ENCODE data around the gene CIB4. TPM values are rescaled to one million over a fixed set of nuclear protein-coding genes. Genes with fewer than 3 reads are reported as not detected.

Gene CIB4
- total RNA-seq, 1 experiment from 2014 or later: not detected

DNA sequence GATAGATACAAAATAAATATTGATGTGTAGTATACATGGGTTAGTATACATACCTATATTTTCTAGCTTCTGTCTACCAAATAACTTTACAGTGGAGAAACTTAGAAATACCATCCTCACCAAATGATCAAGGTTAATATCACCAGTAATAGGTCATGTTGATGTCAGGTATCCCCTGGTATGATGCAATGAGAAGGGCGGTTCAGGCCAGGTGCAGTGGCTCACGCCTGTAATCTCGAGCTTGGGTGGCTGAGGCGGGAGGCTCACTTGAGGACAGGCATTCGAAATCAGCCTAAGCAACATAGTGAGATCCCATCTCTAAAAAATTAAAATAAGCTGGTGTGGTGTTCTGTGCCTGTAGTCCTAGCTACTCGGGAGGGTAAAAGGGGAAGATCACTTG lies 38.6 kb downstream of the CIB4 start (continued):
- TF ChIP-seq, protein P1, sequence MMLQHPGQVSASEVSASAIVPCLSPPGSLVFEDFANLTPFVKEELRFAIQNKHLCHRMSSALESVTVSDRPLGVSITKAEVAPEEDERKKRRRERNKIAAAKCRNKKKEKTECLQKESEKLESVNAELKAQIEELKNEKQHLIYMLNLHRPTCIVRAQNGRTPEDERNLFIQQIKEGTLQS (CRISPR knock-in tag; conservative IDR thresholded peaks at IDR 0.05): no peak

DNA sequence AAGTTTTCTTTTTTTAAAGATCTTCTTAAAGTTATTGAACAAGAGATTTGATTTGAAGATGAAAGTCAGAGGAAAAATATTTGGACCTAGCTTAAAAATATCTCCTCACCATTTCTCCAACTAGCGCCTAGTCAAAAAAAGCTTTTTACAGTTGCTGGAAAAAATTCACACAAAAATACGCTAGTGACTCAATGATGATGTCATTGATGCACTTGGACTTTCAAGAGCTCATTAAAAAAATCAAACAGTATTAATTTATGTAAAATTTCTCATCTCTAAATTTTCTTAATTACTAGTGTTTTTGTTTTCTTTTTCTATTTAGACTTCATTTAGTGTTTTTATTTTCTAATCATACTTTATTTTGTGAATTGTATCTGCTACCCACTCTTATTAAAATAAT lies 41.8 kb downstream of the CIB4 start:
- no peak for ATAC-seq
- CTCF ChIA-PET: interaction anchor here (1.0 kb wide), 1 partner anchor 142 kb away, joined by 4 read pairs; no protein-coding TSS in a partner anchor
- H3K36me3 Mint-ChIP-seq: no peaks in the 10 kb centered on the region
- TF ChIP-seq NR3C1 (CRISPR knock-in tag; conservative IDR thresholded peaks at IDR 0.05; ENCODE audit: low read depth): no peak
- TF ChIP-seq, protein P2, sequence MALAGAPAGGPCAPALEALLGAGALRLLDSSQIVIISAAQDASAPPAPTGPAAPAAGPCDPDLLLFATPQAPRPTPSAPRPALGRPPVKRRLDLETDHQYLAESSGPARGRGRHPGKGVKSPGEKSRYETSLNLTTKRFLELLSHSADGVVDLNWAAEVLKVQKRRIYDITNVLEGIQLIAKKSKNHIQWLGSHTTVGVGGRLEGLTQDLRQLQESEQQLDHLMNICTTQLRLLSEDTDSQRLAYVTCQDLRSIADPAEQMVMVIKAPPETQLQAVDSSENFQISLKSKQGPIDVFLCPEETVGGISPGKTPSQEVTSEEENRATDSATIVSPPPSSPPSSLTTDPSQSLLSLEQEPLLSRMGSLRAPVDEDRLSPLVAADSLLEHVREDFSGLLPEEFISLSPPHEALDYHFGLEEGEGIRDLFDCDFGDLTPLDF (CRISPR knock-in tag; IDR thresholded peaks at IDR 0.05): no peak
- TF ChIP-seq, protein P3, sequence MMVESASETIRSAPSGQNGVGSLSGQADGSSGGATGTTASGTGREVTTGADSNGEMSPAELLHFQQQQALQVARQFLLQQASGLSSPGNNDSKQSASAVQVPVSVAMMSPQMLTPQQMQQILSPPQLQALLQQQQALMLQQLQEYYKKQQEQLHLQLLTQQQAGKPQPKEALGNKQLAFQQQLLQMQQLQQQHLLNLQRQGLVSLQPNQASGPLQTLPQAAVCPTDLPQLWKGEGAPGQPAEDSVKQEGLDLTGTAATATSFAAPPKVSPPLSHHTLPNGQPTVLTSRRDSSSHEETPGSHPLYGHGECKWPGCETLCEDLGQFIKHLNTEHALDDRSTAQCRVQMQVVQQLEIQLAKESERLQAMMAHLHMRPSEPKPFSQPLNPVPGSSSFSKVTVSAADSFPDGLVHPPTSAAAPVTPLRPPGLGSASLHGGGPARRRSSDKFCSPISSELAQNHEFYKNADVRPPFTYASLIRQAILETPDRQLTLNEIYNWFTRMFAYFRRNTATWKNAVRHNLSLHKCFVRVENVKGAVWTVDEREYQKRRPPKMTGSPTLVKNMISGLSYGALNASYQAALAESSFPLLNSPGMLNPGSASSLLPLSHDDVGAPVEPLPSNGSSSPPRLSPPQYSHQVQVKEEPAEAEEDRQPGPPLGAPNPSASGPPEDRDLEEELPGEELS (CRISPR knock-in tag; IDR thresholded peaks at IDR 0.05): no peak
- TF ChIP-seq, protein P4, sequence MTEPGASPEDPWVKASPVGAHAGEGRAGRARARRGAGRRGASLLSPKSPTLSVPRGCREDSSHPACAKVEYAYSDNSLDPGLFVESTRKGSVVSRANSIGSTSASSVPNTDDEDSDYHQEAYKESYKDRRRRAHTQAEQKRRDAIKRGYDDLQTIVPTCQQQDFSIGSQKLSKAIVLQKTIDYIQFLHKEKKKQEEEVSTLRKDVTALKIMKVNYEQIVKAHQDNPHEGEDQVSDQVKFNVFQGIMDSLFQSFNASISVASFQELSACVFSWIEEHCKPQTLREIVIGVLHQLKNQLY (CRISPR knock-in tag; IDR thresholded peaks at IDR 0.05): no peak
- TF ChIP-seq, protein P5, sequence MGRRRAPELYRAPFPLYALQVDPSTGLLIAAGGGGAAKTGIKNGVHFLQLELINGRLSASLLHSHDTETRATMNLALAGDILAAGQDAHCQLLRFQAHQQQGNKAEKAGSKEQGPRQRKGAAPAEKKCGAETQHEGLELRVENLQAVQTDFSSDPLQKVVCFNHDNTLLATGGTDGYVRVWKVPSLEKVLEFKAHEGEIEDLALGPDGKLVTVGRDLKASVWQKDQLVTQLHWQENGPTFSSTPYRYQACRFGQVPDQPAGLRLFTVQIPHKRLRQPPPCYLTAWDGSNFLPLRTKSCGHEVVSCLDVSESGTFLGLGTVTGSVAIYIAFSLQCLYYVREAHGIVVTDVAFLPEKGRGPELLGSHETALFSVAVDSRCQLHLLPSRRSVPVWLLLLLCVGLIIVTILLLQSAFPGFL (CRISPR knock-in tag; IDR thresholded peaks at IDR 0.05; ENCODE audit: borderline replicate concordance): no peak
- TF ChIP-seq PRRX2 (CRISPR knock-in tag; IDR thresholded peaks at IDR 0.05): no peak
- TF ChIP-seq, protein P6, sequence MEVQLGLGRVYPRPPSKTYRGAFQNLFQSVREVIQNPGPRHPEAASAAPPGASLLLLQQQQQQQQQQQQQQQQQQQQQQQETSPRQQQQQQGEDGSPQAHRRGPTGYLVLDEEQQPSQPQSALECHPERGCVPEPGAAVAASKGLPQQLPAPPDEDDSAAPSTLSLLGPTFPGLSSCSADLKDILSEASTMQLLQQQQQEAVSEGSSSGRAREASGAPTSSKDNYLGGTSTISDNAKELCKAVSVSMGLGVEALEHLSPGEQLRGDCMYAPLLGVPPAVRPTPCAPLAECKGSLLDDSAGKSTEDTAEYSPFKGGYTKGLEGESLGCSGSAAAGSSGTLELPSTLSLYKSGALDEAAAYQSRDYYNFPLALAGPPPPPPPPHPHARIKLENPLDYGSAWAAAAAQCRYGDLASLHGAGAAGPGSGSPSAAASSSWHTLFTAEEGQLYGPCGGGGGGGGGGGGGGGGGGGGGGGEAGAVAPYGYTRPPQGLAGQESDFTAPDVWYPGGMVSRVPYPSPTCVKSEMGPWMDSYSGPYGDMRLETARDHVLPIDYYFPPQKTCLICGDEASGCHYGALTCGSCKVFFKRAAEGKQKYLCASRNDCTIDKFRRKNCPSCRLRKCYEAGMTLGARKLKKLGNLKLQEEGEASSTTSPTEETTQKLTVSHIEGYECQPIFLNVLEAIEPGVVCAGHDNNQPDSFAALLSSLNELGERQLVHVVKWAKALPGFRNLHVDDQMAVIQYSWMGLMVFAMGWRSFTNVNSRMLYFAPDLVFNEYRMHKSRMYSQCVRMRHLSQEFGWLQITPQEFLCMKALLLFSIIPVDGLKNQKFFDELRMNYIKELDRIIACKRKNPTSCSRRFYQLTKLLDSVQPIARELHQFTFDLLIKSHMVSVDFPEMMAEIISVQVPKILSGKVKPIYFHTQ (CRISPR knock-in tag; IDR thresholded peaks at IDR 0.05): no peak
- TF ChIP-seq, protein P7, sequence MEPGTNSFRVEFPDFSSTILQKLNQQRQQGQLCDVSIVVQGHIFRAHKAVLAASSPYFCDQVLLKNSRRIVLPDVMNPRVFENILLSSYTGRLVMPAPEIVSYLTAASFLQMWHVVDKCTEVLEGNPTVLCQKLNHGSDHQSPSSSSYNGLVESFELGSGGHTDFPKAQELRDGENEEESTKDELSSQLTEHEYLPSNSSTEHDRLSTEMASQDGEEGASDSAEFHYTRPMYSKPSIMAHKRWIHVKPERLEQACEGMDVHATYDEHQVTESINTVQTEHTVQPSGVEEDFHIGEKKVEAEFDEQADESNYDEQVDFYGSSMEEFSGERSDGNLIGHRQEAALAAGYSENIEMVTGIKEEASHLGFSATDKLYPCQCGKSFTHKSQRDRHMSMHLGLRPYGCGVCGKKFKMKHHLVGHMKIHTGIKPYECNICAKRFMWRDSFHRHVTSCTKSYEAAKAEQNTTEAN (CRISPR knock-in tag; IDR thresholded peaks at IDR 0.05): no peak
- no peak for TF ChIP-seq ZNF416 (CRISPR knock-in tag; IDR thresholded peaks at IDR 0.05)
- no peak for TF ChIP-seq SOX15 (CRISPR knock-in tag; IDR thresholded peaks at IDR 0.05)
- no peak for TF ChIP-seq ZNF232 (CRISPR knock-in tag; IDR thresholded peaks at IDR 0.05)
- TF ChIP-seq, protein P8, sequence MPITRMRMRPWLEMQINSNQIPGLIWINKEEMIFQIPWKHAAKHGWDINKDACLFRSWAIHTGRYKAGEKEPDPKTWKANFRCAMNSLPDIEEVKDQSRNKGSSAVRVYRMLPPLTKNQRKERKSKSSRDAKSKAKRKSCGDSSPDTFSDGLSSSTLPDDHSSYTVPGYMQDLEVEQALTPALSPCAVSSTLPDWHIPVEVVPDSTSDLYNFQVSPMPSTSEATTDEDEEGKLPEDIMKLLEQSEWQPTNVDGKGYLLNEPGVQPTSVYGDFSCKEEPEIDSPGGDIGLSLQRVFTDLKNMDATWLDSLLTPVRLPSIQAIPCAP (CRISPR knock-in tag; IDR thresholded peaks at IDR 0.05): no peak
- no peak for TF ChIP-seq TEAD1 (CRISPR knock-in tag; IDR thresholded peaks at IDR 0.05)
- TF ChIP-seq, protein P9, sequence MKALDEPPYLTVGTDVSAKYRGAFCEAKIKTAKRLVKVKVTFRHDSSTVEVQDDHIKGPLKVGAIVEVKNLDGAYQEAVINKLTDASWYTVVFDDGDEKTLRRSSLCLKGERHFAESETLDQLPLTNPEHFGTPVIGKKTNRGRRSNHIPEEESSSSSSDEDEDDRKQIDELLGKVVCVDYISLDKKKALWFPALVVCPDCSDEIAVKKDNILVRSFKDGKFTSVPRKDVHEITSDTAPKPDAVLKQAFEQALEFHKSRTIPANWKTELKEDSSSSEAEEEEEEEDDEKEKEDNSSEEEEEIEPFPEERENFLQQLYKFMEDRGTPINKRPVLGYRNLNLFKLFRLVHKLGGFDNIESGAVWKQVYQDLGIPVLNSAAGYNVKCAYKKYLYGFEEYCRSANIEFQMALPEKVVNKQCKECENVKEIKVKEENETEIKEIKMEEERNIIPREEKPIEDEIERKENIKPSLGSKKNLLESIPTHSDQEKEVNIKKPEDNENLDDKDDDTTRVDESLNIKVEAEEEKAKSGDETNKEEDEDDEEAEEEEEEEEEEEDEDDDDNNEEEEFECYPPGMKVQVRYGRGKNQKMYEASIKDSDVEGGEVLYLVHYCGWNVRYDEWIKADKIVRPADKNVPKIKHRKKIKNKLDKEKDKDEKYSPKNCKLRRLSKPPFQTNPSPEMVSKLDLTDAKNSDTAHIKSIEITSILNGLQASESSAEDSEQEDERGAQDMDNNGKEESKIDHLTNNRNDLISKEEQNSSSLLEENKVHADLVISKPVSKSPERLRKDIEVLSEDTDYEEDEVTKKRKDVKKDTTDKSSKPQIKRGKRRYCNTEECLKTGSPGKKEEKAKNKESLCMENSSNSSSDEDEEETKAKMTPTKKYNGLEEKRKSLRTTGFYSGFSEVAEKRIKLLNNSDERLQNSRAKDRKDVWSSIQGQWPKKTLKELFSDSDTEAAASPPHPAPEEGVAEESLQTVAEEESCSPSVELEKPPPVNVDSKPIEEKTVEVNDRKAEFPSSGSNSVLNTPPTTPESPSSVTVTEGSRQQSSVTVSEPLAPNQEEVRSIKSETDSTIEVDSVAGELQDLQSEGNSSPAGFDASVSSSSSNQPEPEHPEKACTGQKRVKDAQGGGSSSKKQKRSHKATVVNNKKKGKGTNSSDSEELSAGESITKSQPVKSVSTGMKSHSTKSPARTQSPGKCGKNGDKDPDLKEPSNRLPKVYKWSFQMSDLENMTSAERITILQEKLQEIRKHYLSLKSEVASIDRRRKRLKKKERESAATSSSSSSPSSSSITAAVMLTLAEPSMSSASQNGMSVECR (CRISPR knock-in tag; IDR thresholded peaks at IDR 0.05; ENCODE audit: borderline replicate concordance): no peak
- TF ChIP-seq RORB (CRISPR knock-in tag; IDR thresholded peaks at IDR 0.05): no peak
- TF ChIP-seq, protein P10, sequence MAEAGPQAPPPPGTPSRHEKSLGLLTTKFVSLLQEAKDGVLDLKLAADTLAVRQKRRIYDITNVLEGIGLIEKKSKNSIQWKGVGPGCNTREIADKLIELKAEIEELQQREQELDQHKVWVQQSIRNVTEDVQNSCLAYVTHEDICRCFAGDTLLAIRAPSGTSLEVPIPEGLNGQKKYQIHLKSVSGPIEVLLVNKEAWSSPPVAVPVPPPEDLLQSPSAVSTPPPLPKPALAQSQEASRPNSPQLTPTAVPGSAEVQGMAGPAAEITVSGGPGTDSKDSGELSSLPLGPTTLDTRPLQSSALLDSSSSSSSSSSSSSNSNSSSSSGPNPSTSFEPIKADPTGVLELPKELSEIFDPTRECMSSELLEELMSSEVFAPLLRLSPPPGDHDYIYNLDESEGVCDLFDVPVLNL (CRISPR knock-in tag; IDR thresholded peaks at IDR 0.05; ENCODE audit: borderline replicate concordance, low read depth): no peak
- no peak for TF ChIP-seq FOXP1 (CRISPR knock-in tag; IDR thresholded peaks at IDR 0.05; ENCODE audit: borderline replicate concordance)

More for the DNA sequence above, 41.8 kb downstream of the CIB4 start:
- H3K4me3 Mint-ChIP-seq: no peak overlapping the region
- DNase-seq (ENCODE audit: low spot score): no peak
- H3K27ac Mint-ChIP-seq: no peak overlapping the region
- POLR2A ChIA-PET: no interaction called here
- no peaks in the 10 kb centered on the region for H3K27me3 Mint-ChIP-seq (ENCODE audit: low read depth)
- H3K4me1 Mint-ChIP-seq: peaks cover 9% of the 10 kb centered on the region
- H3K9me3 Mint-ChIP-seq: no peaks in the 10 kb centered on the region; the same call in 1 of the 2 replicates

All from WTC11 (cell line).